PFSK-1 (cell line): ENCODE measurements around the gene EIF4G1.

Experiments
- FOXP2 ChIP-seq: optimal IDR thresholded peaks from 2 replicates; pipeline ENCODE3; 2011; ENCODE audit warnings: borderline replicate concordance, control low read depth, inconsistent platforms; ENCODE audit not compliant: insufficient read depth; ENCODE audit errors: extremely low read length, extremely low read depth
- POLR2AphosphoS5 ChIP-seq: IDR thresholded peaks from 2 replicates; pipeline ENCODE4 v1.6.1; 2012; ENCODE audit warnings: low read depth, mild to moderate bottlenecking, control low read depth, low read length, moderate library complexity
- REST ChIP-seq, 2 experiments: IDR thresholded peaks; 2 replicates each; pipeline versions ENCODE4 v1.6.1 to v1.8.0; 2011 to 2012; ENCODE audit warnings: low read depth in 2 of 2, low read length in 2 of 2, control low read depth in 1 of 2, inconsistent platforms in 1 of 2, mild to moderate bottlenecking in 1 of 2, moderate library complexity in 1 of 2; ENCODE audit not compliant: insufficient read depth in 1 of 2
- SIN3A ChIP-seq: IDR thresholded peaks from 2 replicates; pipeline ENCODE4 v1.6.1; 2012; ENCODE audit warnings: mild to moderate bottlenecking, low read length, moderate library complexity, borderline replicate concordance; ENCODE audit not compliant: insufficient read depth
- TAF1 ChIP-seq: IDR thresholded peaks from 2 replicates; pipeline ENCODE4 v1.6.1; 2012; ENCODE audit warnings: low read length, control low read depth, borderline replicate concordance; ENCODE audit not compliant: insufficient read depth

Gene EIF4G1

GRCh38 chr3:184325715-184326369, 11.4 kb downstream of the EIF4G1 start:
- TF ChIP-seq POLR2AphosphoS5 (no peak), FOXP2 (no peak), REST (IDR thresholded peaks at IDR 0.05; ENCODE audit: insufficient read depth in 1 of 2, low read depth in 2 of 2, low read length in 2 of 2) (no peak), TAF1 (no peak), SIN3A (no peak)

- TF ChIP-seq REST (IDR thresholded peaks at IDR 0.05; ENCODE audit: insufficient read depth in 1 of 2, low read depth in 2 of 2, low read length in 2 of 2) (no peak), SIN3A (no peak), FOXP2 (no peak), TAF1 (no peak), POLR2AphosphoS5 (no peak)
Observed at GRCh38 chr3:184327171-184327570, 12.8 kb downstream of the EIF4G1 start.

- no peak for TF ChIP-seq POLR2AphosphoS5
- TF ChIP-seq SIN3A = no peak
- TF ChIP-seq FOXP2 = no peak
- TF ChIP-seq TAF1 = no peak
- no peak for TF ChIP-seq REST (IDR thresholded peaks at IDR 0.05; ENCODE audit: insufficient read depth in 1 of 2, low read depth in 2 of 2, low read length in 2 of 2)
Observed at GRCh38 chr3:184328516-184328915, 14.1 kb downstream of the EIF4G1 start.

- TF ChIP-seq REST (IDR thresholded peaks at IDR 0.05; ENCODE audit: insufficient read depth in 1 of 2, low read depth in 2 of 2, low read length in 2 of 2) (no peak), TAF1 (no peak), FOXP2 (no peak), SIN3A (no peak), POLR2AphosphoS5 (no peak; the same call in 1 of the 2 replicates)
Observed at GRCh38 chr3:184332370-184333090, 18.1 kb downstream of the EIF4G1 start.

GRCh38 chr3:184333190-184333589, 18.8 kb downstream of the EIF4G1 start:
- TF ChIP-seq POLR2AphosphoS5 (no peak), FOXP2 (no peak), REST (IDR thresholded peaks at IDR 0.05; ENCODE audit: insufficient read depth in 1 of 2, low read depth in 2 of 2, low read length in 2 of 2) (no peak), SIN3A (no peak), TAF1 (no peak)
